Measurements from ENCODE around the gene BACE2.

Gene BACE2

GRCh38 chr21:41216486-41216885, 48.5 kb downstream of the BACE2 start:
- H3K79me2 ChIP-seq (ENCODE audit: insufficient read depth, low read length), result no peaks in the 10 kb centered on the region
- no peak overlapping the region for H3K4me3 ChIP-seq (ENCODE audit: insufficient read depth, low read length, poor library complexity, severe bottlenecking)
- no peak overlapping the region for H2AFZ ChIP-seq (ENCODE audit: low read depth, low read length, severe bottlenecking)
- H3F3A ChIP-seq (ENCODE audit: insufficient read depth), result no peaks in the 10 kb centered on the region
- no peaks in the 10 kb centered on the region for H4K20me1 ChIP-seq (ENCODE audit: low read depth, low read length)
- no peak overlapping the region for H3K27ac ChIP-seq (ENCODE audit: low read depth, low read length)
- no peaks in the 10 kb centered on the region for H3K27me3 ChIP-seq (ENCODE audit: low read length)
- no peaks in the 10 kb centered on the region for H3K9me3 ChIP-seq (ENCODE audit: insufficient read depth, low read length)
- H3K4me2 ChIP-seq (ENCODE audit: low read depth, low read length, poor library complexity, severe bottlenecking), result no peak overlapping the region
- no peak for TF ChIP-seq EZH2phosphoT487 (conservative IDR thresholded peaks at IDR 0.05; ENCODE audit: low read length)
- no peak for TF ChIP-seq CTCF (IDR thresholded peaks at IDR 0.05; ENCODE audit: insufficient read depth, low read length, poor library complexity, severe bottlenecking)
- H3K9ac ChIP-seq (ENCODE audit: low read length), result no peak overlapping the region
- H3K36me3 ChIP-seq (ENCODE audit: low read length), result no peaks in the 10 kb centered on the region
- no peaks in the 10 kb centered on the region for H3K9me2 ChIP-seq (replicated peaks; ENCODE audit: insufficient read depth, low read length)

- H3K9ac ChIP-seq (ENCODE audit: low read length), result no peak overlapping the region
- no peak overlapping the region for H2AFZ ChIP-seq (ENCODE audit: low read depth, low read length, severe bottlenecking)
- TF ChIP-seq CTCF (IDR thresholded peaks at IDR 0.05; ENCODE audit: insufficient read depth, low read length, poor library complexity, severe bottlenecking) (no peak), EZH2phosphoT487 (conservative IDR thresholded peaks at IDR 0.05; ENCODE audit: low read length) (no peak)
Measured at GRCh38 chr21:41217671-41218385, 49.9 kb downstream of the BACE2 start.

GRCh38 chr21:41219498-41220207, 51.7 kb downstream of the BACE2 start:
- TF ChIP-seq EZH2phosphoT487 (conservative IDR thresholded peaks at IDR 0.05; ENCODE audit: low read length), result no peak
- no peak for TF ChIP-seq CTCF (IDR thresholded peaks at IDR 0.05; ENCODE audit: insufficient read depth, low read length, poor library complexity, severe bottlenecking)
- no peaks in the 10 kb centered on the region for H4K20me1 ChIP-seq (ENCODE audit: low read depth, low read length)
- H3K27ac ChIP-seq (ENCODE audit: low read depth, low read length), result no peak overlapping the region
- no peaks in the 10 kb centered on the region for H3K9me2 ChIP-seq (replicated peaks; ENCODE audit: insufficient read depth, low read length)
- no peaks in the 10 kb centered on the region for H3K27me3 ChIP-seq (ENCODE audit: low read length)
- no peaks in the 10 kb centered on the region for H3K9me3 ChIP-seq (ENCODE audit: insufficient read depth, low read length)
- no peak overlapping the region for H3K4me3 ChIP-seq (ENCODE audit: insufficient read depth, low read length, poor library complexity, severe bottlenecking)
- no peak overlapping the region for H3K4me2 ChIP-seq (ENCODE audit: low read depth, low read length, poor library complexity, severe bottlenecking)
- H3K36me3 ChIP-seq (ENCODE audit: low read length), result no peaks in the 10 kb centered on the region
- no peak overlapping the region for H3K9ac ChIP-seq (ENCODE audit: low read length)
- no peak overlapping the region for H2AFZ ChIP-seq (ENCODE audit: low read depth, low read length, severe bottlenecking)
- no peaks in the 10 kb centered on the region for H3F3A ChIP-seq (ENCODE audit: insufficient read depth)
- no peaks in the 10 kb centered on the region for H3K79me2 ChIP-seq (ENCODE audit: insufficient read depth, low read length)

More at GRCh38 chr21:41217671-41218385, 49.9 kb downstream of the BACE2 start:
- Histone ChIP-seq H3K4me2 (ENCODE audit: low read depth, low read length, poor library complexity, severe bottlenecking) (no peak overlapping the region), H3K79me2 (ENCODE audit: insufficient read depth, low read length) (no peaks in the 10 kb centered on the region), H3K36me3 (ENCODE audit: low read length) (no peaks in the 10 kb centered on the region), H3K9me2 (replicated peaks; ENCODE audit: insufficient read depth, low read length) (no peaks in the 10 kb centered on the region), H3K9me3 (ENCODE audit: insufficient read depth, low read length) (no peaks in the 10 kb centered on the region), H3F3A (ENCODE audit: insufficient read depth) (no peaks in the 10 kb centered on the region), H3K27me3 (ENCODE audit: low read length) (no peaks in the 10 kb centered on the region), H3K27ac (ENCODE audit: low read depth, low read length) (no peak overlapping the region), H3K4me3 (ENCODE audit: insufficient read depth, low read length, poor library complexity, severe bottlenecking) (no peak overlapping the region), H4K20me1 (ENCODE audit: low read depth, low read length) (no peaks in the 10 kb centered on the region)
